B cell (primary cell): ENCODE measurements around the gene HIP1R.

Source experiments
- CTCF ChIP-seq: fragments of 200-600 bp; IDR thresholded peaks from one replicate; pipeline ENCODE4 v1.8.0; 2022; ENCODE audit warnings: antibody characterized with exemption, mild to moderate bottlenecking
- EZH2 ChIP-seq: IDR thresholded peaks from 2 replicates; pipeline ENCODE4 v1.6.1; 2012; ENCODE audit warnings: borderline replicate concordance, low read depth, mild to moderate bottlenecking, moderate library complexity, low read length; ENCODE audit not compliant: insufficient read depth, poor library complexity, severe bottlenecking

GRCh38 chr12:122789637-122790036 is 45.6 kb upstream of the HIP1R start:
- TF ChIP-seq CTCF (no peak), EZH2 (no peak)
